WERI-Rb-1 (cell line): ENCODE measurements around the gene OR1J2.
"Not testable (repeated sequence)": the region's sequence is repeated elsewhere in the genome, so short reads cannot be mapped to it uniquely, and the experiment has no call there.

ENCODE experiments used
- DNase-seq: peaks from one replicate; pipeline ENCODE4 v3.0.0-alpha.2; 2020
- H3K27ac ChIP-seq: fragments of 250-450 bp; sonication (Bioruptor Pico); 2 replicates; pipeline ENCODE4 v1.5.1; 2020; ENCODE audit warnings: mild to moderate bottlenecking, moderate library complexity
- H3K27me3 ChIP-seq: fragments of 250-450 bp; sonication (Bioruptor Pico); 2 replicates; pipeline ENCODE4 v1.5.1; 2021; ENCODE audit warnings: mild to moderate bottlenecking, low read depth, moderate library complexity; ENCODE audit not compliant: insufficient read depth, severe bottlenecking
- H3K36me3 ChIP-seq: fragments of 250-450 bp; sonication (Bioruptor Pico); 2 replicates; pipeline ENCODE4 v1.5.1; 2020; ENCODE audit warnings: mild to moderate bottlenecking, moderate library complexity
- H3K4me3 ChIP-seq: 2 replicates; pipeline ENCODE4 v1.5.1; 2011; ENCODE audit warnings: low read depth, mild to moderate bottlenecking, control low read depth, low read length
- H3K9me3 ChIP-seq: fragments of 250-450 bp; sonication (Bioruptor Pico); 2 replicates; pipeline ENCODE4 v1.5.1; 2021; ENCODE audit warnings: mild to moderate bottlenecking, moderate library complexity; ENCODE audit not compliant: severe bottlenecking
- TF ChIP-seq, protein P1 (sequence below): IDR thresholded peaks from 2 replicates; pipeline ENCODE4 v1.5.1; 2011; ENCODE audit warnings: low read depth, mild to moderate bottlenecking, control low read depth, inconsistent platforms, low read length

Gene OR1J2

GRCh38 chr9:122527193-122527592 lies 16.6 kb downstream of the OR1J2 start, which contains the start of gene OR1N1:
TSS of gene OR1N1 (minus strand) at chr9:122527293. CDS start at chr9:122527293, 0 bp downstream.
- peaks cover 5% of the 10 kb centered on the region for H3K9me3 ChIP-seq
- no peaks in the 10 kb centered on the region for H3K27me3 ChIP-seq
- H3K4me3 ChIP-seq, result no peak within 1 kb of the TSS
- H3K27ac ChIP-seq, result no peak within 1 kb of the TSS
- DNase-seq, result no peak
- TF ChIP-seq, protein P1, sequence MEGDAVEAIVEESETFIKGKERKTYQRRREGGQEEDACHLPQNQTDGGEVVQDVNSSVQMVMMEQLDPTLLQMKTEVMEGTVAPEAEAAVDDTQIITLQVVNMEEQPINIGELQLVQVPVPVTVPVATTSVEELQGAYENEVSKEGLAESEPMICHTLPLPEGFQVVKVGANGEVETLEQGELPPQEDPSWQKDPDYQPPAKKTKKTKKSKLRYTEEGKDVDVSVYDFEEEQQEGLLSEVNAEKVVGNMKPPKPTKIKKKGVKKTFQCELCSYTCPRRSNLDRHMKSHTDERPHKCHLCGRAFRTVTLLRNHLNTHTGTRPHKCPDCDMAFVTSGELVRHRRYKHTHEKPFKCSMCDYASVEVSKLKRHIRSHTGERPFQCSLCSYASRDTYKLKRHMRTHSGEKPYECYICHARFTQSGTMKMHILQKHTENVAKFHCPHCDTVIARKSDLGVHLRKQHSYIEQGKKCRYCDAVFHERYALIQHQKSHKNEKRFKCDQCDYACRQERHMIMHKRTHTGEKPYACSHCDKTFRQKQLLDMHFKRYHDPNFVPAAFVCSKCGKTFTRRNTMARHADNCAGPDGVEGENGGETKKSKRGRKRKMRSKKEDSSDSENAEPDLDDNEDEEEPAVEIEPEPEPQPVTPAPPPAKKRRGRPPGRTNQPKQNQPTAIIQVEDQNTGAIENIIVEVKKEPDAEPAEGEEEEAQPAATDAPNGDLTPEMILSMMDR, result no peak
- H3K36me3 ChIP-seq, result no peaks in the 10 kb centered on the region

DNA sequence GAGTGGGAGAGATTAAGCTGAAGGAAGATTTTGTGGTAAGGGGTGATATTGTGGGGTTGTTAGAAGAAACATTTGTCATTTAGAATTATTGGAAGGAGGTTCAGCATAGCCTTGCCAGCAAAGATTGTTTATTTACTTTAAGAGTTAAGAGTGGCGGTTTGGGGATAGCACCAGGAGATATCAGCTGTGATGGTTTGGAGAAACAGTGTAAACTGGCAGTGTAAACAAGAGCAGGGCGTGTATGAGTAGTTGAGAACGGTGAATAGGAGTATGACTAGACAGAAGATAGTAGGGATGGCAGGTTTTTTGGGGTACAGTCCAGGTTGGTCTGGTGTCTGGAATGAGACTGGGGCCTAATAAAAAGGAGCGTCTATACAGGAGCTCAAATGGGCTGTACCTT lies 20.6 kb downstream of the OR1J2 start:
- H3K36me3 ChIP-seq, DNase-seq, H3K27ac ChIP-seq, H3K27me3 ChIP-seq, H3K9me3 ChIP-seq, H3K4me3 ChIP-seq: not testable (repeated sequence)

GRCh38 chr9:122536134-122536533 lies 25.5 kb downstream of the OR1J2 start:
- TF ChIP-seq, protein P1, result no peak
- no peak for DNase-seq
- no peak overlapping the region for H3K27ac ChIP-seq
- no peaks in the 10 kb centered on the region for H3K36me3 ChIP-seq
- H3K4me3 ChIP-seq, result no peak overlapping the region
- H3K27me3 ChIP-seq, result no peaks in the 10 kb centered on the region
- peaks cover 10% of the 10 kb centered on the region for H3K9me3 ChIP-seq

GRCh38 chr9:122537066-122537465 lies 26.5 kb downstream of the OR1J2 start:
- not testable (repeated sequence) for H3K27me3 ChIP-seq

DNA sequence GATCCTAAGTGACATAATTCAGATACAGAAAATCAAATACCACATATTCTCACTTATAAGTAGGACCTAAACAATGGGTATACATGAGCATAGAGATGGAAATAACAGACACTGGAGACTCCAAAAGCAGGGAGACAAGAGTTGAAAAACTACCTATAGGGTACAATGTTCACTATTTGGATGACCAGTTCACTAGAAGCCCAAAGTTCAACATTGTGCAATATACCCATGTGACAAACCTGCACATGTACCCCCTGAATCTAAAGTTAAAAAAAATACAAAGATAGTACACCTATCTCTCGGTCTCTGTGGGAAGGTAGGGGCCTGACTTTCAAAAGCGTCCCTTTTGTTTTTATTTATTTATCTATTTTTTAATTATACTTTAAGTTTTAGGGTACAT lies 28.2 kb downstream of the OR1J2 start:
- TF ChIP-seq, protein P1, result no peak
- Histone ChIP-seq H3K27me3 (no peaks in the 10 kb centered on the region), H3K9me3 (peaks cover 10% of the 10 kb centered on the region), H3K4me3 (no peak overlapping the region), H3K36me3 (no peaks in the 10 kb centered on the region), H3K27ac (no peak overlapping the region)
- no peak for DNase-seq

More at GRCh38 chr9:122537066-122537465, 26.5 kb downstream of the OR1J2 start:
- not testable (repeated sequence) for DNase-seq, H3K27ac ChIP-seq, H3K4me3 ChIP-seq, H3K36me3 ChIP-seq
- peaks cover 10% of the 10 kb centered on the region for H3K9me3 ChIP-seq

- no peak overlapping the region for H3K27ac ChIP-seq
- DNase-seq, result no peak
- TF ChIP-seq, protein P1, result no peak
- no peaks in the 10 kb centered on the region for H3K36me3 ChIP-seq
- H3K27me3 ChIP-seq, result no peaks in the 10 kb centered on the region
- H3K4me3 ChIP-seq, result no peak overlapping the region
- H3K9me3 ChIP-seq, result no peaks in the 10 kb centered on the region
Measured at GRCh38 chr9:122546196-122546595, 35.6 kb downstream of the OR1J2 start.

DNA sequence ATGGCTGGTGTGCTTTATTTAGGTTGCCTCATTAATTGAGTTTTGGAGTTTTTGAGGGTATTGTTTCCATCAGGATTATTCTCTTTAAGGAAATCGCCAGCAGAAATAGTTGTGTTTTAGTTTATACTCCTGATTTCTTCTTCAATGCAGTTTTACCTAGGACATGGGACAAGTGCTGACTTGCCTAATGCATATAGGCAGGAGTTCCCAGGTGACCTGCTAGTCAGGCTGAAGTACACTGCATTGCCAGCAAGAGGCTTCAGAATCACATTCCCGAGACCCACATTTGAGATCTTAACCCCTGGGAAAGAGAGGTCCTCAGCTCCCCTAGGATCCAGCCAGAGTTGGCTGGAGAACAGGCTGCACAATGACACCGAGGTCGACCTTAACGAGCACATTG lies 40.8 kb downstream of the OR1J2 start:
- no peaks in the 10 kb centered on the region for H3K9me3 ChIP-seq

More for the DNA sequence above, 40.8 kb downstream of the OR1J2 start:
- Histone ChIP-seq H3K36me3 (no peaks in the 10 kb centered on the region), H3K27me3 (no peaks in the 10 kb centered on the region), H3K27ac (no peak overlapping the region), H3K4me3 (no peak overlapping the region)
- peak; percentile 19 for DNase-seq
- TF ChIP-seq, protein P1, result no peak
